SU-DHL-6 (cell line): Measurements from ENCODE around the gene RAB11FIP2.

ENCODE experiments used
- EZH2phosphoT487 ChIP-seq: fragments of 200-600 bp; sonication (generic), shearing (Covaris generic); conservative IDR thresholded peaks from 2 replicates; pipeline ENCODE4 v1.6.1; 2018; ENCODE audit warnings: mild to moderate bottlenecking, antibody characterized with exemption, low read length, moderate library complexity, mixed read lengths
- TF ChIP-seq, protein P1 (sequence below): fragments of 200-600 bp; sonication (generic); IDR thresholded peaks from one replicate; pipeline ENCODE4 v1.5.1; 2017; ENCODE audit warnings: antibody characterized with exemption, mild to moderate bottlenecking, low read length, moderate library complexity; ENCODE audit not compliant: insufficient read depth, poor library complexity, severe bottlenecking

DNA sequence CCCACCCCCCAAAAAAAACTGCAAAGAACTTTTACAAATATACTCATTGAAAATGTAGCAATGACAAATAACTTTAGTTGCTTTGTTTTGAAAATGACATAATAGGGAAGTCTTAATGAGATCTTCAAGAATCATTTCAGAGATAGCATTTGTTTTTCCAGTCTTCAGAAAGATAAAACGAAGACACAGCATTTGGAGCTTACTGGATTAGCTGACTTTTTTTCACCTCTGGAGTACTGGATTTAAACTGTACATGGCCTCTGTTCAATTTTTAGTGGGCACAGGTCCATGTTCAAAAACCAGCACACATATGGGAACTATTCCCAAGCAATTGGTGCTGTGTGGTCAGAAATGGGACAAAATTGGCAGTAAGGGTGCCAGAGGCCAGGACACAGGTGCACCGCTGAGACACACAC, 3.9 kb downstream of the RAB11FIP2 start:
- TF ChIP-seq, protein P1, sequence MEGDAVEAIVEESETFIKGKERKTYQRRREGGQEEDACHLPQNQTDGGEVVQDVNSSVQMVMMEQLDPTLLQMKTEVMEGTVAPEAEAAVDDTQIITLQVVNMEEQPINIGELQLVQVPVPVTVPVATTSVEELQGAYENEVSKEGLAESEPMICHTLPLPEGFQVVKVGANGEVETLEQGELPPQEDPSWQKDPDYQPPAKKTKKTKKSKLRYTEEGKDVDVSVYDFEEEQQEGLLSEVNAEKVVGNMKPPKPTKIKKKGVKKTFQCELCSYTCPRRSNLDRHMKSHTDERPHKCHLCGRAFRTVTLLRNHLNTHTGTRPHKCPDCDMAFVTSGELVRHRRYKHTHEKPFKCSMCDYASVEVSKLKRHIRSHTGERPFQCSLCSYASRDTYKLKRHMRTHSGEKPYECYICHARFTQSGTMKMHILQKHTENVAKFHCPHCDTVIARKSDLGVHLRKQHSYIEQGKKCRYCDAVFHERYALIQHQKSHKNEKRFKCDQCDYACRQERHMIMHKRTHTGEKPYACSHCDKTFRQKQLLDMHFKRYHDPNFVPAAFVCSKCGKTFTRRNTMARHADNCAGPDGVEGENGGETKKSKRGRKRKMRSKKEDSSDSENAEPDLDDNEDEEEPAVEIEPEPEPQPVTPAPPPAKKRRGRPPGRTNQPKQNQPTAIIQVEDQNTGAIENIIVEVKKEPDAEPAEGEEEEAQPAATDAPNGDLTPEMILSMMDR: no peak
- TF ChIP-seq EZH2phosphoT487: no peak
